ENCODE results near the gene CBX8.

- TF ChIP-seq CTCF (IDR thresholded peaks at IDR 0.05): no peak
- TF ChIP-seq ZFX (IDR thresholded peaks at IDR 0.05; ENCODE audit: borderline replicate concordance): no peak
Observed at GRCh38 chr17:79842656-79843473, 46.0 kb upstream of the CBX8 start.

Measured in 22Rv1 (cell line).